Astrocyte (in vitro differentiated cells and primary cell): ENCODE measurements around the gene ZNRF2. TPM values are rescaled to one million over a fixed set of nuclear protein-coding genes. Genes with fewer than 3 reads are reported as not detected.

Experiments used
- DNase-seq: peaks from one replicate; pipeline ENCODE4 v3.0.0-alpha.2; 2010; ENCODE audit warnings: low read depth
- FAIRE-seq: peaks from 2 replicates; lab custom pipeline; 2011; peaks lifted over from hg19 to GRCh38; lab: Jason Lieb, UNC
- H2AFZ ChIP-seq: 2 replicates; pipeline ENCODE4 v1.6.0; 2012; ENCODE audit warnings: low read depth, low read length, inconsistent platforms
- H3K27ac ChIP-seq: 2 replicates; pipeline ENCODE4 v1.5.1; 2011; ENCODE audit warnings: low read depth, low read length, inconsistent platforms
- H3K27me3 ChIP-seq: 2 replicates; pipeline ENCODE4 v1.6.0; 2011; ENCODE audit warnings: low read length, inconsistent platforms; ENCODE audit not compliant: insufficient read depth
- H3K36me3 ChIP-seq: 2 replicates; pipeline ENCODE4 v1.5.1; 2011; ENCODE audit warnings: low read length, inconsistent platforms; ENCODE audit not compliant: insufficient read depth
- H3K4me1 ChIP-seq: 2 replicates; pipeline ENCODE4 v1.5.1; 2011; ENCODE audit warnings: low read length, inconsistent platforms; ENCODE audit not compliant: insufficient read depth
- H3K4me2 ChIP-seq: 2 replicates; pipeline ENCODE4 v1.6.0; 2012; ENCODE audit warnings: low read length, inconsistent platforms
- H3K4me3 ChIP-seq: 2 replicates; pipeline ENCODE4 v1.5.1; 2011; ENCODE audit warnings: low read depth, mild to moderate bottlenecking, low read length, inconsistent platforms; ENCODE audit not compliant: insufficient read depth
- H3K79me2 ChIP-seq: 2 replicates; pipeline ENCODE4 v1.6.0; 2012; ENCODE audit warnings: mild to moderate bottlenecking, low read length, inconsistent platforms; ENCODE audit not compliant: insufficient read depth
- H3K9ac ChIP-seq: 2 replicates; pipeline ENCODE4 v1.6.0; 2012; ENCODE audit warnings: mild to moderate bottlenecking, low read length, inconsistent platforms
- H3K9me3 ChIP-seq: 2 replicates; pipeline ENCODE4 v1.5.1; 2012; ENCODE audit warnings: low read depth, mild to moderate bottlenecking, low read length, inconsistent platforms; ENCODE audit not compliant: insufficient read depth
- H4K20me1 ChIP-seq: 2 replicates; pipeline ENCODE4 v1.6.0; 2012; ENCODE audit warnings: low read length, inconsistent platforms; ENCODE audit not compliant: insufficient read depth
- H3K27ac Mint-ChIP-seq: one replicate; pipeline ENCODE4 v1.8.0; 2021; ENCODE audit warnings: mild to moderate bottlenecking, mixed read lengths; ENCODE audit not compliant: unreplicated experiment
- H3K27me3 Mint-ChIP-seq: one replicate; pipeline ENCODE4 v1.8.0; 2021; ENCODE audit warnings: low read depth, mixed read lengths; ENCODE audit not compliant: unreplicated experiment
- H3K36me3 Mint-ChIP-seq: one replicate; pipeline ENCODE4 v1.8.0; 2021; ENCODE audit warnings: low read depth, mixed read lengths; ENCODE audit not compliant: unreplicated experiment
- H3K4me1 Mint-ChIP-seq: one replicate; pipeline ENCODE4 v1.8.0; 2021; ENCODE audit warnings: low read depth, mixed read lengths; ENCODE audit not compliant: unreplicated experiment
- H3K4me3 Mint-ChIP-seq: one replicate; pipeline ENCODE4 v1.8.0; 2021; ENCODE audit warnings: mild to moderate bottlenecking, moderate library complexity, mixed read lengths; ENCODE audit not compliant: unreplicated experiment
- H3K9me3 Mint-ChIP-seq: one replicate; pipeline ENCODE4 v1.8.0; 2021; ENCODE audit warnings: mild to moderate bottlenecking, mixed read lengths; ENCODE audit not compliant: unreplicated experiment
- CTCF ChIP-seq: IDR thresholded peaks from 2 replicates; pipeline ENCODE4 v1.5.1; 2011; ENCODE audit warnings: low read depth, mild to moderate bottlenecking, inconsistent platforms, low read length, moderate library complexity; ENCODE audit not compliant: insufficient read depth
- EZH2 ChIP-seq: IDR thresholded peaks from 2 replicates; pipeline ENCODE4 v1.6.1; 2012; ENCODE audit warnings: mild to moderate bottlenecking, low read length, inconsistent platforms; ENCODE audit not compliant: insufficient read depth
- total RNA-seq: library from RNA; stranded (reverse); gene quantifications from 2 replicates; pipeline ENCODE4 v1.2.1, GENCODE V29; 2021

ZNRF2 gene
- total RNA-seq, 1 donor from 2014 or later = 9.9 TPM

- H3K27me3 Mint-ChIP-seq = peaks cover 17% of the 10 kb centered on the region
- H3K36me3 ChIP-seq = no peaks in the 10 kb centered on the region
- no peaks in the 10 kb centered on the region for H3K4me1 Mint-ChIP-seq
- no peaks in the 10 kb centered on the region for H3K36me3 Mint-ChIP-seq
- no peak overlapping the region for H3K27ac Mint-ChIP-seq
- no peak for DNase-seq
- H3K79me2 ChIP-seq = no peaks in the 10 kb centered on the region
- H3K4me1 ChIP-seq = no peaks in the 10 kb centered on the region
- H3K27me3 ChIP-seq = peaks cover 5% of the 10 kb centered on the region
- FAIRE-seq = no peak
- H2AFZ ChIP-seq = no peak overlapping the region
- no peak overlapping the region for H3K4me2 ChIP-seq
- H3K27ac ChIP-seq = no peak overlapping the region
- H3K4me3 ChIP-seq = no peak overlapping the region
- no peaks in the 10 kb centered on the region for H4K20me1 ChIP-seq
- no peak overlapping the region for H3K4me3 Mint-ChIP-seq
- no peaks in the 10 kb centered on the region for H3K9me3 ChIP-seq
- no peaks in the 10 kb centered on the region for H3K9me3 Mint-ChIP-seq
- no peak for TF ChIP-seq EZH2
- no peak for TF ChIP-seq CTCF
- H3K9ac ChIP-seq = no peak overlapping the region
Measured at GRCh38 chr7:30274641-30275040, 9.8 kb upstream of the ZNRF2 start.

- no peaks in the 10 kb centered on the region for H3K4me1 Mint-ChIP-seq
- FAIRE-seq = no peak
- DNase-seq = peak; percentile 30
Measured at GRCh38 chr7:30276203-30276900, 8.0 kb upstream of the ZNRF2 start.

More at GRCh38 chr7:30276203-30276900, 8.0 kb upstream of the ZNRF2 start:
- H3K27me3 Mint-ChIP-seq = peaks cover 11% of the 10 kb centered on the region
- no peak overlapping the region for H3K27ac Mint-ChIP-seq
- no peaks in the 10 kb centered on the region for H3K36me3 ChIP-seq
- no peak overlapping the region for H3K4me3 ChIP-seq
- H3K27ac ChIP-seq = no peak overlapping the region
- no peaks in the 10 kb centered on the region for H3K4me1 ChIP-seq
- H3K27me3 ChIP-seq = peaks cover 2% of the 10 kb centered on the region
- H4K20me1 ChIP-seq = no peaks in the 10 kb centered on the region
- no peaks in the 10 kb centered on the region for H3K9me3 Mint-ChIP-seq
- no peaks in the 10 kb centered on the region for H3K79me2 ChIP-seq
- H3K9ac ChIP-seq = no peak overlapping the region
- TF ChIP-seq CTCF (peak; percentile 63), EZH2 (no peak)
- no peak overlapping the region for H3K4me2 ChIP-seq
- H3K36me3 Mint-ChIP-seq = no peaks in the 10 kb centered on the region
- H2AFZ ChIP-seq = no peak overlapping the region
- no peak overlapping the region for H3K4me3 Mint-ChIP-seq
- H3K9me3 ChIP-seq = no peaks in the 10 kb centered on the region
